ENCODE measurements around the gene RACGAP1.

RACGAP1 gene

DNA sequence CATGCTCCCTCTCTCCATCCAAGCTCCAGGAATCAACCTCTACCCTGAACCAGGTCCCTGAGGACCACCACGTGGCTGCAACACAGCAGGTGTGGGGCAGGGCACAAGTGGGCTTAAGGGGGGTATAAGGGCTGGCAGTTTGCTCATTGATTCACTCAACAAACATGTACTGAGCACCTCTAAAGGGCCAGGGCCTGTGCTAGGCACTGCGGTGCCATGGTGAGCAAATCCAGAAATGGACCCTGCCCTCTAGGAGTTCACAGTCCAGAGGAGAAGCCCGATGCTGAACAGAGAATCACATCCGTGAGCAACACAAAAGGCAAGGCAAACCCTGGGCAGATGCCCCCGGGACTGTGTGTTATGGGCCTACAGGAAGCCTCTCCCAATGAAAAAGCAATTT is 81.2 kb downstream of the RACGAP1 start:
- TF ChIP-seq POLR2AphosphoS5 (IDR thresholded peaks at IDR 0.05; ENCODE audit: low read depth, low read length) (no peak), SIN3A (IDR thresholded peaks at IDR 0.05; ENCODE audit: borderline replicate concordance, insufficient read depth, low read length) (no peak), FOXP2 (optimal IDR thresholded peaks at IDR 0.05; ENCODE audit: borderline replicate concordance, extremely low read depth, extremely low read length, insufficient read depth) (no peak)

DNA sequence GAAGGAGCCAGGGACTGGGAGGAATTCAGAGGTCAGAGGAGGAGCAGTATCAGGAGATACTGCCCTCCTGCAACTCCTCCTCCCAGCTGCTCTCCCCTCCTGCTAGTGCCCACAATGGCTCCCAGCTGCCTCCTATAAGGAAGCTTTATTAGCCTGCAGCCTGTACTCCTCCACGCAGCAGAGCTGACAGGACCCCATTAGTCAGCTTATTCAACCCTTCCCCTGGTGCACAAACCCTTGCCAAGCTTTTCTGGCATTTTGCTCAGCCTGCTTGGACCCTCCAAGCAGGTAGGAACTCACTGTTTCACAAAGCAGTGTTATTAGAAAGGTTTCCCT is 81.7 kb downstream of the RACGAP1 start:
- no peak for TF ChIP-seq TAF1 (IDR thresholded peaks at IDR 0.05; ENCODE audit: borderline replicate concordance, insufficient read depth, low read length)
- TF ChIP-seq POLR2AphosphoS5 (IDR thresholded peaks at IDR 0.05; ENCODE audit: low read depth, low read length), result no peak
- TF ChIP-seq, protein P1, sequence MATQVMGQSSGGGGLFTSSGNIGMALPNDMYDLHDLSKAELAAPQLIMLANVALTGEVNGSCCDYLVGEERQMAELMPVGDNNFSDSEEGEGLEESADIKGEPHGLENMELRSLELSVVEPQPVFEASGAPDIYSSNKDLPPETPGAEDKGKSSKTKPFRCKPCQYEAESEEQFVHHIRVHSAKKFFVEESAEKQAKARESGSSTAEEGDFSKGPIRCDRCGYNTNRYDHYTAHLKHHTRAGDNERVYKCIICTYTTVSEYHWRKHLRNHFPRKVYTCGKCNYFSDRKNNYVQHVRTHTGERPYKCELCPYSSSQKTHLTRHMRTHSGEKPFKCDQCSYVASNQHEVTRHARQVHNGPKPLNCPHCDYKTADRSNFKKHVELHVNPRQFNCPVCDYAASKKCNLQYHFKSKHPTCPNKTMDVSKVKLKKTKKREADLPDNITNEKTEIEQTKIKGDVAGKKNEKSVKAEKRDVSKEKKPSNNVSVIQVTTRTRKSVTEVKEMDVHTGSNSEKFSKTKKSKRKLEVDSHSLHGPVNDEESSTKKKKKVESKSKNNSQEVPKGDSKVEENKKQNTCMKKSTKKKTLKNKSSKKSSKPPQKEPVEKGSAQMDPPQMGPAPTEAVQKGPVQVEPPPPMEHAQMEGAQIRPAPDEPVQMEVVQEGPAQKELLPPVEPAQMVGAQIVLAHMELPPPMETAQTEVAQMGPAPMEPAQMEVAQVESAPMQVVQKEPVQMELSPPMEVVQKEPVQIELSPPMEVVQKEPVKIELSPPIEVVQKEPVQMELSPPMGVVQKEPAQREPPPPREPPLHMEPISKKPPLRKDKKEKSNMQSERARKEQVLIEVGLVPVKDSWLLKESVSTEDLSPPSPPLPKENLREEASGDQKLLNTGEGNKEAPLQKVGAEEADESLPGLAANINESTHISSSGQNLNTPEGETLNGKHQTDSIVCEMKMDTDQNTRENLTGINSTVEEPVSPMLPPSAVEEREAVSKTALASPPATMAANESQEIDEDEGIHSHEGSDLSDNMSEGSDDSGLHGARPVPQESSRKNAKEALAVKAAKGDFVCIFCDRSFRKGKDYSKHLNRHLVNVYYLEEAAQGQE (IDR thresholded peaks at IDR 0.05; ENCODE audit: insufficient read depth in 1 of 2, low read depth in 2 of 2, low read length in 2 of 2), result no peak
- TF ChIP-seq SIN3A (IDR thresholded peaks at IDR 0.05; ENCODE audit: borderline replicate concordance, insufficient read depth, low read length), result no peak
- TF ChIP-seq FOXP2 (optimal IDR thresholded peaks at IDR 0.05; ENCODE audit: borderline replicate concordance, extremely low read depth, extremely low read length, insufficient read depth), result no peak

DNA sequence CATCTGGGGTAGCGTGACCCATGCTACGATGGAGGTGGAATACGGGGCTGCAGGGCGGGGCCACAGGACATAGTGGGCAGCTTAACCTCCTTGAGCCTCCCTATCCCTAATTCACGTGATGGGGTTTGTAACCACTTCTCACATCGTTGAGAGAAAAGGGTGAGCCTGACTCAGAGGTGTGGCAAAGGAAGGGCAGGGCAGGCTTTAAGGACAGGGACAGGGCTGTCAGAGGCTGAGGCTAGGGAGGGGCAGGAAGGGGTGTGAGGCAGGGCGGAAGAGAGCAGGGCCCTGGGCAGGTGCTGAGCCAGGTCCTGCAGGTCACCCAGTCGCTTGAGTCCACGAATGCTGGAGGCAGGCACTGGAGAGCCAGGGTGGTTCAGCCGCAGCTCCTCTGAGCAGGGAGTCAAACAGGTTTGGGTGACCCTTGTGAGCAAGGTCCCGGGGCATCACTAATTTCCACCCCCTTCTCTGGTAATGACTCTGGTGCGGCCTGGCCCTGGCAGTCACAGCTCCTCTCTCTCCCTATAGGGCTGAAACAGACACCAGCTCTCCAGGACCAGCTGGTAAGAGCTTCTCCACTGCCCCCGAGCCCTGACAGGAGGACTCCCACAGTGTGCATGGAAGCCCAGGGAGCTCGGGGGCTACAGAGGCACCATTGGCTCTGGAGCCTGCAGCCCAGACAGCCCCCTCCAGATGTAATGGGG is 82.2 kb downstream of the RACGAP1 start:
- TF ChIP-seq FOXP2 (optimal IDR thresholded peaks at IDR 0.05; ENCODE audit: borderline replicate concordance, extremely low read depth, extremely low read length, insufficient read depth) (no peak), SIN3A (IDR thresholded peaks at IDR 0.05; ENCODE audit: borderline replicate concordance, insufficient read depth, low read length) (no peak), POLR2AphosphoS5 (IDR thresholded peaks at IDR 0.05; ENCODE audit: low read depth, low read length) (no peak), TAF1 (IDR thresholded peaks at IDR 0.05; ENCODE audit: borderline replicate concordance, insufficient read depth, low read length) (no peak)
- TF ChIP-seq, protein P1 (IDR thresholded peaks at IDR 0.05; ENCODE audit: insufficient read depth in 1 of 2, low read depth in 2 of 2, low read length in 2 of 2), result no peak

DNA sequence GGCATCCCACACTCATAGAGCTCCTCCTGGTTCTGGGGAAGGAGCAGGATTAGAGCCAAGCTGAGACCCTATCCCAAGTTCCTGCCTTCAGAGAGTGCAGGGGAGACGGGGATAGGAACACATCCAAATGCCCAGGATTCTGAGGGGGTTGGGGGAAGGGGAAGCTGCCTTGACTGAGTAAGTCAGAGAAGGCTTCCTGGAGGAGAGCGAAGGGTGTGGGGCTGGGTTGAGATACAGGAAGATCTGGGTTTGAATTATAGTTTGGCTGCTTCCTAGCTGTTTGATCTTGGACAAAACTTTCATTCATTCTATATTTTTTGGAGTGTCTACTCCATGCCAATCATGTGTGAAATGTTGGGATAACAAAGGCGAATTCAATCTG is 82.8 kb downstream of the RACGAP1 start:
- TF ChIP-seq POLR2AphosphoS5 (IDR thresholded peaks at IDR 0.05; ENCODE audit: low read depth, low read length) (no peak), FOXP2 (optimal IDR thresholded peaks at IDR 0.05; ENCODE audit: borderline replicate concordance, extremely low read depth, extremely low read length, insufficient read depth) (no peak), TAF1 (IDR thresholded peaks at IDR 0.05; ENCODE audit: borderline replicate concordance, insufficient read depth, low read length) (no peak), SIN3A (IDR thresholded peaks at IDR 0.05; ENCODE audit: borderline replicate concordance, insufficient read depth, low read length) (no peak)
- TF ChIP-seq, protein P1 (IDR thresholded peaks at IDR 0.05; ENCODE audit: insufficient read depth in 1 of 2, low read depth in 2 of 2, low read length in 2 of 2), result no peak

DNA sequence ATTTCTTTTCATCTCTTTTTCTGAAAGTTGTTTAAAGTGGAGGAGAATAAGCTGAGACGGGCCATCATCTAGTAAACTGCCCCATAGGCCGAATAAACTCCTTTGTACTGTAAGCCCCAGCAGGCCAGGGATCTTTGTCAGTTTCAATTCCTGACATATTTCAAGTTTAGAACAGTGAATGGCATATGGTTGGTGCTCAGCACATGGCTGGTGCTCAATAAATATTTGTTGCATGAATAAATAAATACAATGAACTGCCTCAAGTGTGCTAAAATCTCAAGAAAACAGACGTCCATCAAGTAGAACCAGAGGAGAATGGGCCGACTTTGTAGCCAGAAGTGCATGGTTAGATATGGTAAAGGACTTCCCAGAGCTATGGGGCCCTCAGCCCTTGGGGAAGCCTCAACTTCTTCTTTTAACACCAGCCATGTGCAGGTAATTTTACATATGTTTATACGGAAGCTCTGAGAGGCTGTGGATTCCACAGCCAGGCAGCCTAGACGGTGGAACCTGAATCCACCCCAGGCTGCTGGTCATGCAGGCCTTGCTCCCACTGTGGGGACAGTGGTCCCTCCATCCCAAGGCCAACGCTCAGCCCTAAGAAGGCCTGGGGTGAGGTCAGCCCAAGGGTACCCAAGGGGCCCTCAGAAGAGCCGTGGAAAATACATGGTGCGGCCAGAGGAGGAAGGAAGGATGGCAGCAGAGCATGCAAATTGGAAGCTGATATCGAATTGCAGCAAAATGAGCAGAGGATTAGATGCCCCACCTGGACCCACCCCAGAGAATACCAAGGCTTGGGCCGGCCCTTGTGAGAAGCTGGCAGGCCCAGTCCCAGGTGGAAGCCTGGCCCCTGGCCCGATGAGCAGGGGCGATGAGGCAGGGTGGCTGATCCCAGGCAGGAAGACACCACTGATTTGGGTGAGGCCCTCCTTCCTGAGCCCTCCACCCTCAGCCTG is 83.5 kb downstream of the RACGAP1 start:
- TF ChIP-seq POLR2AphosphoS5 (IDR thresholded peaks at IDR 0.05; ENCODE audit: low read depth, low read length), result no peak

DNA sequence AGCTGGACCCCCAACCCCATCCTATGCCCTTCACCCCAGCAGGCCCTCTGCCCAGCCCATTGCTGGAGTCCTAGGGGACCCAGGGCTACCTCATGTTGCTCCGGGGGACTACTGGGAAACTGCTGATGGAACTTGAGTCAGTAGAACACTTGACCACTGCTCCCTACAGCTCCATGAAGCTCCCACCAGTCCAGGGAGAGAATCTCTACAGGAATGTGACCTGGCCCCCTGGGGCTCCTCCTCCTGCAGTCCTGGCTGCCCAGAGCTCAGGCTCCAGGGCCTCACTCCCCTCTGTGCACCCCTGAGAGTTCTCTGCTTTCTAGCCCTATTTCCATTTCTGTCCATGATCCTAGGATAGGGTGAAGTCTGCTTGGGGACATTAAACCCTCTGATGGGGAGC is 85.6 kb downstream of the RACGAP1 start:
- TF ChIP-seq, protein P1 (IDR thresholded peaks at IDR 0.05; ENCODE audit: insufficient read depth in 1 of 2, low read depth in 2 of 2, low read length in 2 of 2), result no peak
- TF ChIP-seq POLR2AphosphoS5 (IDR thresholded peaks at IDR 0.05; ENCODE audit: low read depth, low read length), result no peak
- TF ChIP-seq TAF1 (IDR thresholded peaks at IDR 0.05; ENCODE audit: borderline replicate concordance, insufficient read depth, low read length), result no peak
- no peak for TF ChIP-seq SIN3A (IDR thresholded peaks at IDR 0.05; ENCODE audit: borderline replicate concordance, insufficient read depth, low read length)
- no peak for TF ChIP-seq FOXP2 (optimal IDR thresholded peaks at IDR 0.05; ENCODE audit: borderline replicate concordance, extremely low read depth, extremely low read length, insufficient read depth)

Measured in PFSK-1 (cell line).